ENCODE results near the gene AFAP1. TPM values are rescaled to one million over a fixed set of nuclear protein-coding genes. Genes with fewer than 3 reads are reported as not detected.

Gene AFAP1
- total and polyA plus RNA-seq, 2 of the 8 experiments (the other 6 are each of a cell fraction or from before 2014, with no cell fraction given) = 3.6 to 18.2 TPM

DNA sequence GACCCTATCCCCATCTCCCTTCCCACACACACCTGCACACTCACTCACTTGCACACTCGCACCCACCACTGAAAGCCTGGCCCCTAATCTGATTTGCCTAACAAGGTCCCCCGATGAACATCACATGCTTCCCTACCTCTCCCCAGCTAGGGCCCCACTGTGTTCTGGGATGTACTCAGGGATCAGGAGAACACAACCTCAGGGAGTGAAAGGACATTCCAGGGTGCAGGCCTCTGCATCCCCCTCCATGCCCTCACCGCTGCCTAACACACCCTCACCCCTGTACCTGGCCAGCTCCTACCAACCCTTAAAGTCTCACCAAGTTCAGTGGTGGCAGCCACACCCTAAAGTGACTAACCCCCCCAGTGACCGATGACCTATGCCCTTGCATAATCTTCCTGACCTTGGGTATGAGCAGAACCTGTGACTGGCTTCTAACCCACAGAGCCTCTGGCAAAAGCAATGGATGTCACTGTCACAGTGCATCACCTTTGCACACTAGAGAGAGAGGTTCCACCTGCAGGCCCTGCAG is 2.4 kb upstream of the AFAP1 start:
- Histone ChIP-seq H4K8ac (ENCODE audit: extremely low read depth, insufficient read depth, low read length) (peak overlapping the region; percentile 79; the same call in 1 of the 2 replicates), H3K27ac (ENCODE audit: low read depth, low read length) (no peak overlapping the region), H3K9ac (replicated peaks in 1 of 4; ENCODE audit: extremely low read depth in 1 of 4, low read depth in 3 of 4, low read length in 3 of 4) (no peak overlapping the region), H2AFZ (ENCODE audit: low read length) (no peak overlapping the region), H3K4me1 (replicated peaks in 1 of 4; ENCODE audit: control insufficient read depth in 3 of 4, insufficient read depth in 4 of 4, low read length in 3 of 4) (peaks cover 8 to 24% (median 12%) of the 10 kb centered on the region in 4 experiments; a peak in 6 of 7 replicates), H3K36me3 (ENCODE audit: control insufficient read depth in 2 of 4, insufficient read depth in 4 of 4, low read length in 3 of 4) (no peaks in the 10 kb centered on the region), H2BK5ac (ENCODE audit: low read depth, low read length) (peak overlapping the region; percentile 52; the same call in 1 of the 2 replicates), H3K56ac (replicated peaks; ENCODE audit: insufficient read length, low read depth, low read length) (no peak overlapping the region), H2AK5ac (ENCODE audit: low read depth, low read length) (no peak overlapping the region), H3K79me1 (ENCODE audit: low read depth, low read length) (no peaks in the 10 kb centered on the region; the same call in 1 of the 2 replicates), H4K91ac (replicated peaks; ENCODE audit: insufficient read length, low read length) (no peak overlapping the region), H3K27me3 (replicated peaks in 1 of 4; ENCODE audit: control insufficient read depth in 3 of 4, extremely low read depth in 1 of 4, insufficient read depth in 3 of 4, low read length in 3 of 4) (no peaks in the 10 kb centered on the region), H2BK12ac (ENCODE audit: low read depth, low read length) (peak overlapping the region; percentile 89; the same call in 1 of the 2 replicates), H3K4me2 (ENCODE audit: insufficient read depth in 1 of 2, low read depth in 2 of 2, low read length in 2 of 2) (no peak overlapping the region), H3K79me2 (ENCODE audit: control insufficient read depth in 1 of 2, insufficient read depth in 2 of 2, low read length in 2 of 2) (peaks cover 0 to 4% of the 10 kb centered on the region in 2 experiments; a peak in 2 of 4 replicates), H3K14ac (ENCODE audit: insufficient read length) (no peak overlapping the region), H2BK20ac (ENCODE audit: low read length) (0 out of 2 replicates have a peak overlapping the region, but pooled peaks have one; percentile 64), H2BK120ac (replicated peaks; ENCODE audit: low read depth, low read length) (no peak overlapping the region), H3K9me3 (ENCODE audit: insufficient read depth in 2 of 2, low read depth in 1 of 2, low read length in 1 of 2) (no peaks in the 10 kb centered on the region), H3K23me2 (ENCODE audit: low read depth, low read length) (peaks cover 8% of the 10 kb centered on the region; the same call in 1 of the 2 replicates), H4K20me1 (replicated peaks in 1 of 2; ENCODE audit: control insufficient read depth in 1 of 2, insufficient read depth in 2 of 2, low read length in 2 of 2) (peaks cover 0 to 1% of the 10 kb centered on the region in 2 experiments), H3K4me3 (ENCODE audit: extremely low read depth in 1 of 4, insufficient read depth in 2 of 4, low read depth in 3 of 4, low read length in 4 of 4) (no peak overlapping the region), H2BK15ac (ENCODE audit: low read length) (peak overlapping the region; percentile 88; the same call in 1 of the 2 replicates), H3K23ac (ENCODE audit: insufficient read length) (no peak overlapping the region), H4K5ac (ENCODE audit: insufficient read length, low read depth, low read length) (no peak overlapping the region), H3K18ac (ENCODE audit: extremely low read depth, low read length) (no peak overlapping the region), H3K4ac (replicated peaks; ENCODE audit: insufficient read length, low read depth, low read length) (no peak overlapping the region)
- TF ChIP-seq BCL11A (IDR thresholded peaks at IDR 0.05; ENCODE audit: low read depth in 2 of 2, low read length in 2 of 2) (no peak), MAFK (IDR thresholded peaks at IDR 0.05; ENCODE audit: low read depth, low read length) (no peak), CEBPB (IDR thresholded peaks at IDR 0.05; ENCODE audit: low read depth, low read length) (no peak), HDAC2 (IDR thresholded peaks at IDR 0.05; ENCODE audit: borderline replicate concordance in 1 of 2, low read depth in 2 of 2, low read length in 2 of 2) (no peak), CHD1 (IDR thresholded peaks at IDR 0.05; ENCODE audit: low read depth, low read length) (no peak), TEAD4 (IDR thresholded peaks at IDR 0.05; ENCODE audit: low read depth, low read length) (0 out of 2 replicates have a peak, but pooled peaks have one; percentile 15)
- ChIA-PET CTCF (ENCODE audit: partially characterized antibody) (interaction anchor here (1.0 to 2.5 kb wide), 6 partner anchors 11 to 138 kb away, joined by 3 to 7 read pairs (median 4); no protein-coding TSS in a partner anchor), POLR2A (ENCODE audit: partially characterized antibody) (interaction anchor here (1.6 kb wide), 2 partner anchors 30 to 37 kb away, joined by 3 read pairs; no protein-coding TSS in a partner anchor)
- 90% methylated on average over 4 of the region's 4 CpGs; no CpG with 5 or more reads in 1 of the 2 experiments for WGBS, 2 experiments (ENCODE audit: extremely low coverage in 1 of 2, insufficient coverage in 1 of 2, insufficient read length in 1 of 2, insufficient replicate concordance in 2 of 2, low coverage in 1 of 2, low lambda C conversion rate in 2 of 2, missing lambda C conversion rate in 1 of 2)
- no peak for FAIRE-seq
- no peak for DNase-seq (ENCODE audit: low read depth in 1 of 2, low spot score in 2 of 2)

Data from H1 (cell line).